DMS 273 treated with DMSO at 0.1 percent for 48 hours (cell line): ENCODE measurements around the gene QPCTL.
A peak's percentile ranks its signal among the peaks of the same experiment; 100 is the strongest.
"Not testable (repeated sequence)": the region's sequence is repeated elsewhere in the genome, so short reads cannot be mapped to it uniquely, and the experiment has no call there.

Experiments
- DNase-seq: peaks from one replicate; lab custom pipeline; 2025; lab: John Stamatoyannopoulos, UW

Gene QPCTL

DNA sequence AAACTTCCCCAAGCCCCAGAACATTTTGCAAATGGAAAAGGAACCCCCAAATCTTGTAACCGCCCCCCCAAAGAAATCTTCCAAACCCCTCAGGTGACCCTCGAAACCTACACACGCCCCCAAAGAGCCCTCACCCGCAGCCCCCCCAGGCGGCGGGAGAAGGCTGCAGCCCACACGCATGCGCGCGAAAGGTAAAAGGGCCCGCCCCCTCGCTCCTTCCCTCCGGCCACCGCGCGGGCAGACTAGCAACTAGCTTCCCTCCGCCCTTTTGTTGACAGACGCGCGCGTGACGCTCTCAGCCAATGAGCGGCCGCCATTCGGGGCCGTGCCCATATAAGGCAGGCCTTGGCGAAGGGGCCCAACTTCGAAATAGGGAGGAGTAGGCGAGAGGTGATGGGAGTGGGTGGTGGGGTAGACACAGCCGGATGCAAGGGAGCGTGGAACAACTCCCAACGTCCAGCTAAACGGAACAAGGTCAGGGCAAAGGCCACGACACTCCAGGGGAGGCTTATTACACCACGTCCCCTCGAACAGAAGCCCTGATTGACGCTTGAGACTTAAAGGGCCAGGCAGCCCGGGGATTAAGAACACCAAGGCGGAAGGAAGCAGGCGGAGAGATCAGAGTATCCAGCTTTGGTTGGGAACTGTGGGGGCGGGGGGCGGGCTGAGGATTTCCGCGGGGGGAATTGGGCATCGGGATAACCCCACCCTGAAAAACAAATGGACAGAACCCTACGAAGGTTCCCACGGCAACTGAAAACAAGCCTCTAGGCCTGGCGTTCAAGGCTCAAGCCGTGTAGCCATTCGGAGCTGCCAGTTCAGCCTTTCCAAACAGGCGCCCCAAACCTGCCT is 24.9 kb downstream of the QPCTL start:
- DNase-seq = peak; percentile 98

DNA sequence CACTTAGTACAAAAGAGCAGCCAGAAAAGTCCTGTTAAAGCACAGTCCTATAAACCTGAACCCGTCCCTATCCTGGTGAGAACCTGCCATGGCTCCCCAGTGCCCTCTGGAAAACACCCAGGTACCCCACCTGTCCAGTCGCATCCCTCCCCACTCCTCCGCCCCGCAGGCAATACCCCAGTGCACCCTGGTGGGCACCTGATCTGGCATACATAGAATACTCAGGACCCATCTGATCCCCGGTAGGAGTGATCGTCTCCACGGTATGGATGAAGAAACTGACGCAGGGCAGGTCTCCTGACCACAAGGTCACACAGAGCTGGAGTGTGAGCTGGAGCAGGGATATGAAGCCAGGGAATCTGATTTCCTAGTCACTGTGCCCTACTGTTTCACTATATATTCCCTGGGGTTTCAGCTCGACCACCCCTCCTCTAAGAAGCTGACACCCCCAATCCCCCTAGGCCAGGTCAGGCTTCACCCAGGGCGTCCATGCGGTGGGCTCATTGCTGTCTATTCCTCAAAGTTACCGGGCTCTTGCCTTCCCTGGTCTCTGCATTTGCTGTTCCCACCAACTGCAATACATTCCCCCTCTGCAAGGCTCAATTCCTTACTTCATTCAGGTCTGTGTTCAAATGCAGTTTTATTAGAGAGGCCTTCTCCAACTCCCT is 25.7 kb downstream of the QPCTL start:
- DNase-seq = no peak

DNA sequence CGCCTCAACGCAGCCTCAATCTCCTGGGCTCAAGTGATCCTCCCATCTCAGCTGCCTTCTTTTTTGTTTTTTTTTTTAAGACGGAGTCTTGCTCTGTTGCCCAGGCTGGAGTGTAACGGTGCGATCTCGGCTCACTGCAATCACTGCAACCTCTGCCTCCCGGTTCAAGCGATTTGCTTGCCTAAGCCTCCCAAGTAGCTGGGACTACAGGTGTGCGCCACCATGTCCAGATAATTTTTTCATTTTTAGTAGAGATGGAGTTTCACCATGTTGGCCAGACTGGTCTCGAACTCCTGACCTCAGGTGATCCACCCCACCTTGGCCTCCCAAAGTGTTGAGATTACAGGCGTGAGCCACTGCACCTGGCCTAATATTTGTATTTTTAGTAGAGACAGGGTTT is 27.6 kb downstream of the QPCTL start:
- not testable (repeated sequence) for DNase-seq

DNA sequence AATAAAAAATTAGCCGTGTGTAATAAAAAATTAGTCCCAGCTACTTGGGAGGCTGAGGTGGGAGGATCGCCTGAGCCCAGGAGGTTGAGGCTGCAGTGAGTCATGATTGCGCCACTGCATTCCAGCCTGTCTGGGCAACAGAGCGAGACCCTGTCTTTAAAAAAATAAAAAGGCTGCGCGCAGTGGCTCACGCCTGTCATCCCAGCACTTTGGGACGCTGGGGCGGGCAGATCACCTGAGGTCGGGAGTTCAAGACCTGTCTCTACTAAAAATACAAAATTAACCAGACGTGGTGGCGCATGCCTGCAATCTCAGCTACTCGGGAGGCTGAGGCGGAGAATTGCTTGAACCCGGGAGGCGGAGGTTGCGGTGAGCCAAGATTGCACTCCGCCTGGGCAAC is 36.2 kb downstream of the QPCTL start:
- not testable (repeated sequence) for DNase-seq

DNA sequence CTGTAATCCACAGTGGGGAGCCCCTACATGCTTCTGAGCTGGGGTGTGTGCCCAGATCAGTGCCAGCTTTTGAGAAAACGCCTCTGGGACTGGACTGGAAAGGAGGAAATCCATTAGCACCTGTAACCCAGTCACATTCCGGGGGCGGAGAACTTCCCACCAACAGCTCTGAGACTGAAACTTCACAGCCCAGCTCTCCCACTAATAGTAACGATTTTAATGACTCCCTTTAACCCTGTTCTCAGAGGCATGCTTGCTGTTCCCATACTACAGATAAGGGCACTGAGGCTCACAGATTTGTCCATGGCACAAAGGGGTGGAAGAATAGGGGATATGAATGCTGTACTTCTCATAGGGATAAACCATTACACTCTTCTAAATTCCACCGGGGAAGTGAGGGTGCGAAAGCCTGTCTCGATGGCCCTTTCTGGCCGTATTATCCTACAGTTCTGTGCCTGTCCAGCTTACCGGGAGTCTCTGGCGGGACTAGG is 37.4 kb downstream of the QPCTL start:
- DNase-seq = no peak

DNA sequence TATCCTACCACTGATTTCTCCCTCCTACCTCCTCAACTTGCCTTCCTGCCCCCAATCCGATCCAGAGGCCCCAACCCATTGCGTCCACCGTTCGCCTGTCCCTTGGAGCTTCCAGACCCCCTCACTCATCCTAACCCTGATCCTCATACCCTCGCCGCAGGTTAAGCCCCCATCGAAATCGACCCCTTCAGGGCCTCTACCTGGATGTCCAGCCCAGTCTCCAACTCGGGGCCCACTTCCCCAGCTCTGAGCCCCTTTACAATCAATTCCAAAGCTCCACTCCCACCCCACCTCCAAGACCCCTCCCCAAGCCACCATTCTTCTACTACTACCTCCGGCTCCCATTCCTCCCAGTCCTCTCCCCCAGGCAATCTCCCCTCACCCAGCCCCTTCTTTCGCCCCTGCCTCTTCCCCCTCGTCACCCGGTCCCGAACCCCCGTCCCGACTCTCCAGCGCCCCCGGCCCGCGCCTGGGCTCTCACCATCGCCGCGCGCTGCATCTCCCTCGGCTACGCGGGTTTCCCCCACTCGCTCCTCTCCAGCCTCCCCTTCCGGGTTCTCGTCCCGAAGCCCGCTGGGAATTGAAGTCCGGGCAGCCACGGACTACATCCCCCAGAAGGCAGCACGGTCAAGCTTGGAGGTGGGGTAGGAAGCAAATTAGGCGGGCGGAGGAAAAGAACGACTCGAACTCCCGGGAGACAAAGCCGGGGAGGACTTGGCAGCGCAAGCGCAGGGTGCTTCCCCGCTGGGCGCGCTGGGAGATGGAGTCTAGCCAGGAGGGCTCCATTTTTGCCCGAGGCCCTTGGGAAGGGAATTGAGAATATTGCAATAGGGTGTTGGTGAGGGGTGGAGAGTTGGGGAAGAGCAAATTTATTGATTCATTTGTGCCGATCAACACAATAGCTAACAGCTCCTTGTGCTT is 38.2 kb downstream of the QPCTL start, which contains the start of gene FBXO46:
TSS of gene FBXO46 (minus strand) at position 529 of the 921 bp plus-strand sequence. CDS start 17,401 bp downstream, outside the sequence.
- DNase-seq = peak; percentile 98

DNA sequence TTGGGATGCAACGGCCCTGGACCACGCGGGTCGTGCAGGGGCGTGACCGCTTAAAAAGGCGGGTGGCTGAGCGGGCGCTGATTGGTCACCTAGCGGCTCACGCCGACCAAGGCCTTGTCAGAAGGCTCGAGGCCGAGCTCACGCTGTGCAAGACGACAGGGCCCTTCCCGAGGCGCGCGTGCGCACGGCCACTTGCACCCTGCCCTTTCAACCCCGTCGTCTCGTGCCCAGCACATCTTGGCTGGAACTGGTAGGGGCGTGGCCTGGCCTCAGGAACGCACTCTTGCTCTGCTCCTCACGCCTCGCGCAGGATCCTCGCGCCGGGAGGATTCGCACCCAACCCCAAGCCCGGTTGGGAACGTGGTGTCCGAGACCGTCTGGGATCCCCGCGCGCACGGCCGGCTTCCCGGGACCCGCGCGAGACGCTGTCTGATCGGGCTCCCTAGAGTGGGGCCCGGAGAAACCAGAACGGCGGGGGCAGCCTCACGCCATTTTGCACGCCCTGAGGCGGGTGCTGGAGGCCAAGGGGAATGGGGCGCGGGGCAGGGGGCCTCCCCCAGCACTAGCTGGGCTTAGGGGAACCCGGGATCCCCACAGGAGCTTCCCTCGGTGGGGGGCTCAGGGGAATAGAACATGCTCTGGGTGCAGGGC is 40.8 kb downstream of the QPCTL start, which contains the start of gene MEIOSIN:
TSS of gene MEIOSIN (plus strand) at position 280 of the 651 bp plus-strand sequence. CDS start 1,938 bp downstream, outside the sequence.
- no peak for DNase-seq

DNA sequence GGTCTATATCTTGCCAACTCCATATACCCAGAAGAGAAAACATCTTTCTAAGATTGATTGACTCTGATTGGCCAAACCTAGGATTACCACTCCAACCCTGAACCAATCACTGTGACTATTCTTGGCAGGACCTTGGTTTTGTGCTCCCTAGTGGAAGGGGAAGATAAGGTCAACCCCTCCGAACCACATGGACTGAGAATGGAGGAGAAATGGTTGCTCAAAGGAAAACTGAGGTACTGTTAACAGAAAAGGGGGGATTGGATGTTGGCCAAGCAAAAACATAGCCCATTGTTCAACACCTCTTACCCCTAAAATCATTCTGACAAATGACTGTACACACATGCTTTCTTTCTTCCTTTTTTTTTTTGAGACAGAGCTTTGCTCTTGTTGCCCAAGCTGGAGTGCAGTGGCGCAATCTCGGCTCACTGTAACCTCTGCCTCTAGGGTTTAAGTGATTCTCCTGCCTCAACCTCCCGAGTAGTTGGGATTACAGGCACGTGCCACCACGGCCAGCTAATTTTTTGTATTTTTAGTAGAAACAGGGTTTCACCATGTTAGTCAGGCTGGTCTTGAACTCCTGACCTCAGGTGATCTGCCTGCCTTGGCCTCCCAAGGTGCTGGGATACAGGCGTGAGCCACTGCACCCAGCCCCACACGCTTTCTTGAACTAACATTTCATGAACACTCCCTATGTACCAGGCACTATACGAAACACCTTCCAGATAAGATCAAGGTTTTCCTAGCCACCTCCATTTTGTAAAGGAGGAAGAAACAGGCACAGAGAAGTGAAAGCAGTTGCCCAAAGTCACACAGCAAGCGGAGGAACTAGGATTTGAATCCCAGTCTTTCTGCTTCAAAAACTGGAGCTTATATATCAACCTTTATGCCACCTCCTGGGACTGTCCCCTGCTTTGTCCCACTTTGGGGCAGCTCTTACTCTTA is 47.3 kb downstream of the QPCTL start:
- DNase-seq = no peak

DNA sequence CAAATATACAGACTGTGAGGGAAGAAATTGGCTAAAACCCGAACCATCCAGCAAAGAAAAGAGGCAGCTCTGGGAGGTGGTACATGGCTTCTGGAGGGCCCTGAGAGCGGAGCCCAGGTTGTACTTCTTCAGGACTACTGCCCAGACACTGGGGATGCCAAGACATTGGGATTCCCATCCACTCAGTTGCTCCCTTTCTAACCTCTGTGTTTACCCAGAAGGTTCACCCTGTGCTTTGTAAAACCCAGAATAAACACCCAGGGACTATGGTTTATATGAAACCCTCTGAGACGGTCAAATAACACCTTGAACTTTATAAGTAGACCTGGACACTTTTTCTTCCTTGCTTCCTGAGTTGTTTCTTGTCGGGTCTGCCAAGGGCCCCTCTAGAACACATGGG is 50.5 kb downstream of the QPCTL start:
- no peak for DNase-seq

DNA sequence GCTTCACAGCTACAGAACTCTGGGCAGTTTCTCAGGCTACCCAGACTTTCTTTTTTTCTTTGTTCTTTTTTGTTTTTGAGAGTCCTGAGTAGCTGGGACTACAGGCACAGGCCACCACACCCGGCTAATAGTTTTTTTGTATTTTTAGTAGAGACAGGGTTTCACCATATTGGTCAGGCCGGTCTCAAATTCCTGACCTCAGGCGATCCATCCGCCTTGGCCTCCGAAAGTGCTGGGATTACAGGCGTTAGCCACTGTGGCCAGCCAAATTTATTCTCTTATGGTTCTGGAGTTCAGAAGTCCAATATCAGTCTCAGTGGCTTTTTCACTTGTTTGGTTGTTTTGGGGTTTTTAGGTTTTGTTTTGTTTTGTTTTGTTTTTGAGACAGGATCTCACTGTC is 53.1 kb downstream of the QPCTL start:
- no peak for DNase-seq

DNA sequence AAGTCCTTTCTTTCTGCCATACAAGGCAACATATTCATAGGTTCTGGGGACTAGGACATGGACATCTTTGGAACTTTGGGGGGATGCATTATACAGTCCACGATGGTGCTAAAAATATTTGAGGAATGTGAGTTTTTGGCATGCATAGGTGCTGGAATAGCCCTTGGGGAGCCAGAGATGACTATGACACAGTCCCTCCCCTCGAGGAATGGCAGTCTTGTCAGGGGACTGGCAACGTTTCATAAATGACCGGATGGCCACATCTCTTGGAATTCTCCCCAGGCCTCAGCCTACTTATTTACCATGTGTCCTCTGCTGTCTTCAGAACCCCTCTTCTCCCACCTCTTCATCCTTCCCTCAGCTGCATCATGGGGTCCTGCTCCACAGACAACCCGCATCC is 54.4 kb downstream of the QPCTL start:
- DNase-seq = no peak

DNA sequence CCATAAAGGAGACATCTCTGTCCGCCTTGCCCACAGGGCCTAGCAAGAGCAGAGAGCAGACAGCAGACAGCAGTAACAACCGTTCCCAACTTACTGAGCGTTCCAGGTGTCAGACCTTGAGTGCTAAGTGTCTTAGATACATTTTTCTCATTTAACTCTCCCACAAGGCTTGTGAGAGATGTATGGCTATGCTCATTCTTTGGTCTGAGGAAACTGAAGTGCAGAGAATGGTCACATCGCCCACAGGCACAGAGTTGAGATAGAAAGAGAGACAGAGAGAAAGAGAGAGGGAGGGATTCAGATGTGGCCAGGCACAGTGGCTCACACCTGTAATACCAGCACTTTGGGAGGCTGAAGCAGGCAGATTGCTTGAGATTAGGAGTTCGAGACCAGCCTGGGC is 55.0 kb downstream of the QPCTL start:
- no peak for DNase-seq

DNA sequence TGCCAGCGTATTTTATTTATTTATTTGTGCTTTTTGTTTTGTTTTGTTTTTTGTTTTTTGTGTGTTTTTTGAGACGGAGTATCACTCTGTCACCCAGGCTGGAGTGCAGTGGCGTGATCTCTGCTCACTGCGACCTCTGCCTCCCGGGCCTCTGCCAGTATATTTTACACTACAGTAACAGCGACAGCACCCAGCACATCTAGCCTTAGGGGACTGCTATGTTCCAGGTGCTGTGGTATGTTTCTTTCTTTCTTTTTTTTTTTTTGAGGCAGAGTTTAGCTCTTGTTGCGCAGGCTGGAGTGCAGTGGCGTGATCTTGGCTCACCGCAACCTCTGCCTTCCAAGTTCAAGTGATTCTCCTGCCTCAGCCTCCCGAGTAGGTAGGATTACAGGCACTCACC is 59.0 kb downstream of the QPCTL start:
- DNase-seq = not testable (repeated sequence)

DNA sequence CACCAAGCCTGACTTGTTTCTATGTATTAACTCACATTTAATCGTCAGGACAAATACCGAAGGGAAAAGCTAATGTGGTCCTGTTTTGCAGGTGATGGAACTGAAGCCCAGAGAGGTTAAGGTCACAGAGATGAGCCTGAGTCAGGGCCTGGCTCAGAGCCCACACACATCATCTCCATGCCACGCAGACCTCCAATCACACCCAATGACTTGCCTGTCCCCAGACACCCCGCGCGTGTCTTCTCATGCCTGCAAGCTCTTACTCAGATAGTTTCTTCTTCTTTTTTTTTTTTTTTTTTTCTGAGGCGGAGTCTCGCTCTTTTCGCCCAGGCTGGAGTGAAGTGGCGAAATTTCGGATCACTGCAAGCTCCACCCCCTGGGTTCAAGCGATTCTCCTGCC is 60.2 kb downstream of the QPCTL start:
- no peak for DNase-seq

DNA sequence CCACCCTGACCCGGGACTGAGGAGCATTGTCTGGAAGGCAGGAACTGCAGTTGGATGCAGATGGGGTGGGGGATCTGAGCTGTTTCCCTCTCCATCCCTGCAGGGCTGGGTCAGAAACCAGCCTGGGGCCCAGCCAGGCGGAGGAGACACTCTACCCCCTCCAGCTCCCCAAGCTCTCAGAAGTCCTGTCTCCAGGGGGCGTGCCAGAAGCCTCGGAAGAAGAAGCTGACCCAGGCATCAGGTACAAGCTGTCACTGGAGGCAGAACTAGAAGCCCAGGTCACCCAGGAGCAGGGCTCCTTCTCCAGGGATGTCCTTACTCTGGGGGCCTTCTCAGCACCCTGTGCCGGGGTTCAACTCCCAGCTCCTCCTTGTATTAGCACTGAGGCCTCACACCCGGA is 61.1 kb downstream of the QPCTL start:
- DNase-seq = no peak
